Measurements from ENCODE around the gene TCFL5.

DNA sequence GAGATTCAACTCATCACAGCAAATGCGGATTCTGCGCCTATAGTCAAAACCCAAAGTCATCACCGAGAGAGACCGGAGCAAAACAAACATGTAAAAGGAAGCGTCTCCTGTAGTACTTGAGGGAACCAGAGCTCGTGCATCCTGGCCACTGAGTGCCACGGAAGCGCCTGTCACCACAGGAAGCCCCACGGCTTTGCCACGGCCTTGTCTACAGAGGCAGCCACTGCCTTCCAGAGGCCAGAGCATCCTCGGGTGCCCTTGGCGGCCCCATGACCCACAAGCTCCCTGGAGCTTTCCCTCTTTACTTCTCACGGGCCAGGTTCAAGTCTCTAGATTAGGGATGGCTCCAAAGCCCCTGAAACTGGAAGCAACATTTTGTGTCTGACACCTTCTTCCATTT, 7.5 kb downstream of the TCFL5 start:
- TF ChIP-seq, protein P1, sequence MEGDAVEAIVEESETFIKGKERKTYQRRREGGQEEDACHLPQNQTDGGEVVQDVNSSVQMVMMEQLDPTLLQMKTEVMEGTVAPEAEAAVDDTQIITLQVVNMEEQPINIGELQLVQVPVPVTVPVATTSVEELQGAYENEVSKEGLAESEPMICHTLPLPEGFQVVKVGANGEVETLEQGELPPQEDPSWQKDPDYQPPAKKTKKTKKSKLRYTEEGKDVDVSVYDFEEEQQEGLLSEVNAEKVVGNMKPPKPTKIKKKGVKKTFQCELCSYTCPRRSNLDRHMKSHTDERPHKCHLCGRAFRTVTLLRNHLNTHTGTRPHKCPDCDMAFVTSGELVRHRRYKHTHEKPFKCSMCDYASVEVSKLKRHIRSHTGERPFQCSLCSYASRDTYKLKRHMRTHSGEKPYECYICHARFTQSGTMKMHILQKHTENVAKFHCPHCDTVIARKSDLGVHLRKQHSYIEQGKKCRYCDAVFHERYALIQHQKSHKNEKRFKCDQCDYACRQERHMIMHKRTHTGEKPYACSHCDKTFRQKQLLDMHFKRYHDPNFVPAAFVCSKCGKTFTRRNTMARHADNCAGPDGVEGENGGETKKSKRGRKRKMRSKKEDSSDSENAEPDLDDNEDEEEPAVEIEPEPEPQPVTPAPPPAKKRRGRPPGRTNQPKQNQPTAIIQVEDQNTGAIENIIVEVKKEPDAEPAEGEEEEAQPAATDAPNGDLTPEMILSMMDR (IDR thresholded peaks at IDR 0.05 in 2 of 3, conservative IDR thresholded peaks at IDR 0.05 in 1 of 3; ENCODE audit: control insufficient read depth in 2 of 3, extremely low read depth in 1 of 3, insufficient read depth in 1 of 3, low read depth in 3 of 3, low read length in 3 of 3) = no peak
- TF ChIP-seq POLR2AphosphoS5 (IDR thresholded peaks at IDR 0.05; ENCODE audit: low read length) (no peak), TAF1 (IDR thresholded peaks at IDR 0.05; ENCODE audit: borderline replicate concordance, low read depth, low read length) (no peak), EZH2 (IDR thresholded peaks at IDR 0.05; ENCODE audit: borderline replicate concordance, control insufficient read depth, low read depth, low read length) (no peak), SIX5 (IDR thresholded peaks at IDR 0.05; ENCODE audit: low read depth, low read length, severe bottlenecking) (no peak), NFYB (IDR thresholded peaks at IDR 0.05; ENCODE audit: insufficient read depth, low read depth, low read length) (no peak), CBX5 (IDR thresholded peaks at IDR 0.05; ENCODE audit: low read depth) (no peak), REST (IDR thresholded peaks at IDR 0.05; ENCODE audit: low read depth, low read length) (no peak), SP1 (IDR thresholded peaks at IDR 0.05; ENCODE audit: low read depth, low read length) (no peak)
